ENCODE data around the gene TIMM22.

Gene TIMM22

GRCh38 chr17:1001640-1002411, 4.9 kb downstream of the TIMM22 start:
- peaks cover 33% of the 10 kb centered on the region for H3K36me3 ChIP-seq (replicated peaks)

GRCh38 chr17:1002412-1002753, 5.5 kb downstream of the TIMM22 start:
- DNase-seq: peak; percentile 39
- TF ChIP-seq CTCF (IDR thresholded peaks at IDR 0.05; ENCODE audit: low read depth, low read length, missing control alignments): peak; percentile 20
- Histone ChIP-seq H3K36me3 (replicated peaks) (peaks cover 35% of the 10 kb centered on the region), H3K27ac (peak overlapping the region; percentile 73), H3K27me3 (replicated peaks) (no peaks in the 10 kb centered on the region), H3K4me3 (ENCODE audit: low read depth, low read length) (no peak overlapping the region)
- in situ Hi-C loops (cut with HindIII; ENCODE audit: low pct_ligation_motif_present, low sequenced_read_pairs): no loop called here

More at GRCh38 chr17:1001640-1002411, 4.9 kb downstream of the TIMM22 start:
- in situ Hi-C loops (cut with HindIII; ENCODE audit: low pct_ligation_motif_present, low sequenced_read_pairs): no loop called here
- no peak for TF ChIP-seq CTCF (IDR thresholded peaks at IDR 0.05; ENCODE audit: low read depth, low read length, missing control alignments)
- H3K4me3 ChIP-seq (ENCODE audit: low read depth, low read length): no peak overlapping the region
- H3K27ac ChIP-seq: peak overlapping the region; percentile 73
- DNase-seq: peak; percentile 68
- H3K27me3 ChIP-seq (replicated peaks): no peaks in the 10 kb centered on the region

- Histone ChIP-seq H3K4me3 (ENCODE audit: low read depth, low read length) (no peak overlapping the region), H3K27ac (peak overlapping the region; percentile 73), H3K27me3 (replicated peaks) (no peaks in the 10 kb centered on the region), H3K36me3 (replicated peaks) (peaks cover 40% of the 10 kb centered on the region)
- in situ Hi-C loops (cut with HindIII; ENCODE audit: low pct_ligation_motif_present, low sequenced_read_pairs): no loop called here
- DNase-seq: peak; percentile 75
- no peak for TF ChIP-seq CTCF (IDR thresholded peaks at IDR 0.05; ENCODE audit: low read depth, low read length, missing control alignments)
These were observed 6.0 kb downstream of the TIMM22 start for GRCh38 chr17:1002771-1003555.

GRCh38 chr17:1003633-1003971, 6.7 kb downstream of the TIMM22 start:
- H3K27ac ChIP-seq: no peak overlapping the region
- peaks cover 40% of the 10 kb centered on the region for H3K36me3 ChIP-seq (replicated peaks)
- in situ Hi-C loops (cut with HindIII; ENCODE audit: low pct_ligation_motif_present, low sequenced_read_pairs): no loop called here
- no peak for DNase-seq
- TF ChIP-seq CTCF (IDR thresholded peaks at IDR 0.05; ENCODE audit: low read depth, low read length, missing control alignments): no peak
- H3K27me3 ChIP-seq (replicated peaks): no peaks in the 10 kb centered on the region
- no peak overlapping the region for H3K4me3 ChIP-seq (ENCODE audit: low read depth, low read length)

- Histone ChIP-seq H3K36me3 (replicated peaks) (peaks cover 40% of the 10 kb centered on the region), H3K4me3 (ENCODE audit: low read depth, low read length) (no peak overlapping the region), H3K27me3 (replicated peaks) (no peaks in the 10 kb centered on the region), H3K27ac (no peak overlapping the region)
- in situ Hi-C loops (cut with HindIII; ENCODE audit: low pct_ligation_motif_present, low sequenced_read_pairs): no loop called here
- DNase-seq: no peak
- TF ChIP-seq CTCF (IDR thresholded peaks at IDR 0.05; ENCODE audit: low read depth, low read length, missing control alignments): no peak
These were observed 7.2 kb downstream of the TIMM22 start for GRCh38 chr17:1003972-1004768.

Data from brain microvascular endothelial cell (primary cell).